GM12878 (cell line): ENCODE data around the gene MRM1. TPM values are rescaled to one million over a fixed set of nuclear protein-coding genes. Genes with fewer than 3 reads are reported as not detected.

Experiments
- ATAC-seq: fragments of 200-7000 bp; cut with Tn5 transposase; 3 replicates; pipeline ENCODE4 v1.9.1; 2020; ENCODE audit warnings: mild to moderate bottlenecking, moderate library complexity
- BruUV-seq: library from RNA; stranded (reverse); fragments of 400-500 nt; replicated peaks from 2 replicates; lab custom pipeline; 2021; lab: Mats Ljungman, UMichigan
- CTCF ChIA-PET: fragments of 300-600 bp; sonication (Branson Sonifier 250); formaldehyde crosslinking; extraction: SDS; loops from one replicate; lab custom pipeline; 2021; ENCODE audit warnings: inconsistent platforms; lab: Yijun Ruan, JAX
- POLR2A ChIA-PET: fragments of 350-600 bp; formaldehyde crosslinking; extraction: SDS; loops from one replicate; lab custom pipeline; 2021; ENCODE audit warnings: inconsistent platforms; lab: Charles Lee
- RAD21 ChIA-PET: fragments of 300-600 bp; sonication (Branson Sonifier 250); formaldehyde crosslinking; loops from one replicate; lab custom pipeline; 2023; ENCODE audit warnings: antibody characterized with exemption; ENCODE audit not compliant: unreplicated experiment; lab: Charles Lee
- SMC1A ChIA-PET: fragments of 300-600 bp; sonication (Branson Sonifier 250); formaldehyde crosslinking; loops from one replicate; lab custom pipeline; 2023; ENCODE audit not compliant: unreplicated experiment, uncharacterized antibody; lab: Charles Lee
- DNase-seq: peaks from one replicate; pipeline ENCODE4 v3.0.0-alpha.2; 2011; ENCODE audit warnings: low read depth, low spot score
- FAIRE-seq: peaks from 3 replicates; lab custom pipeline; 2011; peaks lifted over from hg19 to GRCh38; lab: Jason Lieb, UNC
- H2AFZ ChIP-seq: 2 replicates; pipeline ENCODE4 v1.6.0; 2011; ENCODE audit warnings: low read depth, low read length, control low read depth; ENCODE audit not compliant: control insufficient read depth
- H3K27ac ChIP-seq: 2 replicates; pipeline ENCODE4 v1.5.1; 2011; ENCODE audit warnings: control low read depth; ENCODE audit not compliant: control insufficient read depth, insufficient read depth
- H3K27me3 ChIP-seq, 2 experiments: replicated peaks in 1 of 2; 2 replicates each; pipeline versions ENCODE4 v1.6.0 to v1.6.1; 2011; ENCODE audit warnings: low read length in 1 of 2; ENCODE audit not compliant: control insufficient read depth in 2 of 2, insufficient read depth in 2 of 2
- H3K36me3 ChIP-seq, 2 experiments: 2 replicates each; pipeline ENCODE4 v1.5.1; 2011; ENCODE audit warnings: low read length in 1 of 2; ENCODE audit not compliant: control insufficient read depth in 2 of 2, insufficient read depth in 2 of 2
- H3K4me1 ChIP-seq: 2 replicates; pipeline ENCODE4 v1.6.1; 2011; ENCODE audit warnings: mild to moderate bottlenecking, low read length, moderate library complexity, mixed read lengths; ENCODE audit not compliant: control insufficient read depth, insufficient read depth
- H3K4me2 ChIP-seq: 2 replicates; pipeline ENCODE4 v1.6.0; 2011; ENCODE audit warnings: control low read depth; ENCODE audit not compliant: control insufficient read depth, insufficient read depth
- H3K4me3 ChIP-seq: fragments of 200-600 bp; sonication (generic); 2 replicates; pipeline ENCODE4 v1.5.1; 2016
- H3K79me2 ChIP-seq: 2 replicates; pipeline ENCODE4 v1.6.0; 2011; ENCODE audit warnings: low read length; ENCODE audit not compliant: control insufficient read depth, insufficient read depth
- H3K9ac ChIP-seq: 2 replicates; pipeline ENCODE4 v1.8.0; 2011; ENCODE audit warnings: low read length, control low read depth, mixed read lengths; ENCODE audit not compliant: control insufficient read depth, insufficient read depth
- H3K9me3 ChIP-seq: replicated peaks from 3 replicates; pipeline ENCODE4 v1.5.1; 2011; ENCODE audit warnings: mild to moderate bottlenecking, low read length; ENCODE audit not compliant: control insufficient read depth, insufficient read depth
- H4K20me1 ChIP-seq: 2 replicates; pipeline ENCODE4 v1.6.0; 2011; ENCODE audit not compliant: control insufficient read depth, insufficient read depth
- BACH1 ChIP-seq: fragments of 450-650 bp; IDR thresholded peaks from 2 replicates; pipeline ENCODE4 v1.6.1; 2017; ENCODE audit warnings: mild to moderate bottlenecking, borderline replicate concordance
- BCL11A ChIP-seq: IDR thresholded peaks from 2 replicates; pipeline ENCODE4 v1.6.1; 2011; ENCODE audit warnings: low read depth, low read length
- E4F1 ChIP-seq: fragments of 450-650 bp; IDR thresholded peaks from 2 replicates; pipeline ENCODE4 v1.6.1; 2018; ENCODE audit warnings: borderline replicate concordance, mild to moderate bottlenecking; ENCODE audit not compliant: partially characterized antibody
- FOXK2 ChIP-seq: fragments of 450-650 bp; IDR thresholded peaks from 2 replicates; pipeline ENCODE4 v1.6.1; 2017; ENCODE audit warnings: mild to moderate bottlenecking, moderate library complexity
- HDGF ChIP-seq: fragments of 450-650 bp; IDR thresholded peaks from 2 replicates; pipeline ENCODE4 v1.6.1; 2016; ENCODE audit warnings: antibody characterized with exemption
- MYC ChIP-seq: IDR thresholded peaks from 2 replicates; pipeline ENCODE4 v1.6.1; 2011; ENCODE audit warnings: mild to moderate bottlenecking, low read length, moderate library complexity, inconsistent platforms; ENCODE audit not compliant: insufficient read depth, insufficient replicate concordance, insufficient read length, severe bottlenecking
- NR2C1 ChIP-seq: fragments of 450-650 bp; IDR thresholded peaks from 2 replicates; pipeline ENCODE4 v1.6.1; 2017; ENCODE audit warnings: antibody characterized with exemption, mild to moderate bottlenecking, moderate library complexity
- PAX8 ChIP-seq: fragments of 450-650 bp; IDR thresholded peaks from 2 replicates; pipeline ENCODE4 v1.6.1; 2017; ENCODE audit warnings: mild to moderate bottlenecking, moderate library complexity
- SMAD5 ChIP-seq: IDR thresholded peaks from 2 replicates; pipeline ENCODE4 v1.6.1; 2016; ENCODE audit warnings: antibody characterized with exemption, low read depth
- SREBF1 ChIP-seq: IDR thresholded peaks from 2 replicates; pipeline ENCODE4 v1.6.1; 2012; ENCODE audit warnings: mild to moderate bottlenecking, low read length
- TBL1XR1 ChIP-seq: IDR thresholded peaks from 2 replicates; pipeline ENCODE4 v1.6.1; 2012; ENCODE audit warnings: low read depth, low read length, improper control_type of control experiment
- TCF3 ChIP-seq: IDR thresholded peaks from 2 replicates; pipeline ENCODE4 v1.6.1; 2012; ENCODE audit warnings: low read depth, mild to moderate bottlenecking, low read length, borderline replicate concordance; ENCODE audit not compliant: insufficient read depth
- USF2 ChIP-seq: IDR thresholded peaks from 2 replicates; pipeline ENCODE4 v1.6.1; 2011; ENCODE audit warnings: low read depth, low read length, improper control_type of control experiment, borderline replicate concordance
- WRNIP1 ChIP-seq: IDR thresholded peaks from 2 replicates; pipeline ENCODE4 v1.6.1; 2011; ENCODE audit warnings: low read depth, low read length, improper control_type of control experiment, borderline replicate concordance
- ZSCAN29 ChIP-seq: fragments of 450-650 bp; IDR thresholded peaks from 2 replicates; pipeline ENCODE4 v1.6.1; 2017; ENCODE audit warnings: mild to moderate bottlenecking, moderate library complexity
- WGBS: methylation state at CpG from one replicate; pipeline ENCODE4 v1.1.6; 2016; ENCODE audit warnings: low lambda C conversion rate; ENCODE audit not compliant: insufficient replicate concordance, insufficient coverage; ENCODE audit errors: missing lambda C conversion rate; 5-methylcytosine and 5-hydroxymethylcytosine counted together
- in situ Hi-C: fragments of 300-500 bp; cut with MboI; formaldehyde crosslinking; loops from 9 replicates; pipeline ENCODE4 v1.14.3; 2018; ENCODE audit warnings: mixed read lengths
- intact Hi-C: fragments of 100-400 bp; cut with micrococcal nuclease; formaldehyde crosslinking; loops from one replicate; pipeline ENCODE4 v1.14.2; 2022; ENCODE audit not compliant: unreplicated experiment
- polyA plus RNA-seq, 11 experiments: library from polyadenylated mRNA; depleted of rRNA in 4 of 11; unstranded in 6 of 11; stranded (reverse) in 5 of 11; fragments of >200 nt; fragmentation: Nextera tagmentation in 4 of 11; fragmentation: Illumina TruSeq in 1 of 11; extraction: Ambion mirVana in 4 of 11; extraction: Trizol in 1 of 11; gene quantifications; 1 replicate in 1 of 11; 2 replicates in 10 of 11; pipeline versions ENCODE4 v1.2.1 to v1.2.3, GENCODE V29; 2011 to 2016; ENCODE audit warnings: inconsistent platforms in 2 of 11, missing spikeins in 2 of 11, low read depth in 1 of 11
- total RNA-seq, 4 experiments: library from RNA; depleted of rRNA in 3 of 4; stranded (reverse); fragments of >200 nt in 3 of 4; fragmentation: Illumina TruSeq in 1 of 4; extraction: Trizol in 1 of 4; gene quantifications; 2 replicates each; pipeline versions ENCODE4 v1.2.1 to v1.2.3, GENCODE V29; 2013 to 2021
- TF ChIP-seq, protein P1 (sequence below): IDR thresholded peaks from 2 replicates; pipeline ENCODE4 v1.6.1; 2012; ENCODE audit warnings: low read length, inconsistent platforms
- TF ChIP-seq, protein P2 (sequence below): fragments of 450-650 bp; IDR thresholded peaks from 2 replicates; pipeline ENCODE4 v1.6.1; 2017; ENCODE audit warnings: antibody characterized with exemption, mild to moderate bottlenecking, moderate library complexity

Gene MRM1
- total and polyA plus RNA-seq, 10 of the 15 experiments (the other 5 are each of a cell fraction or from before 2014, with no cell fraction given): 0.23 to 16.9 (median 13.2) TPM

- TF ChIP-seq NR2C1: no peak
- no peak for TF ChIP-seq MYC
- TF ChIP-seq BCL11A: no peak
- TF ChIP-seq USF2: no peak
- TF ChIP-seq, protein P1, sequence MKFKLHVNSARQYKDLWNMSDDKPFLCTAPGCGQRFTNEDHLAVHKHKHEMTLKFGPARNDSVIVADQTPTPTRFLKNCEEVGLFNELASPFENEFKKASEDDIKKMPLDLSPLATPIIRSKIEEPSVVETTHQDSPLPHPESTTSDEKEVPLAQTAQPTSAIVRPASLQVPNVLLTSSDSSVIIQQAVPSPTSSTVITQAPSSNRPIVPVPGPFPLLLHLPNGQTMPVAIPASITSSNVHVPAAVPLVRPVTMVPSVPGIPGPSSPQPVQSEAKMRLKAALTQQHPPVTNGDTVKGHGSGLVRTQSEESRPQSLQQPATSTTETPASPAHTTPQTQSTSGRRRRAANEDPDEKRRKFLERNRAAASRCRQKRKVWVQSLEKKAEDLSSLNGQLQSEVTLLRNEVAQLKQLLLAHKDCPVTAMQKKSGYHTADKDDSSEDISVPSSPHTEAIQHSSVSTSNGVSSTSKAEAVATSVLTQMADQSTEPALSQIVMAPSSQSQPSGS: no peak
- no peak for TF ChIP-seq HDGF
Observed at GRCh38 chr17:36578671-36579070, 22.7 kb upstream of the MRM1 start (continued).

- Histone ChIP-seq H2AFZ (no peak overlapping the region), H3K27me3 (no peaks in the 10 kb centered on the region), H3K36me3 (peaks cover 15 to 16% of the 10 kb centered on the region in 2 experiments), H3K27ac (no peak overlapping the region), H3K79me2 (no peaks in the 10 kb centered on the region), H3K4me1 (no peaks in the 10 kb centered on the region), H3K4me3 (no peak overlapping the region), H3K9ac (no peak overlapping the region), H4K20me1 (no peaks in the 10 kb centered on the region), H3K9me3 (no peaks in the 10 kb centered on the region), H3K4me2 (no peak overlapping the region)
- intact Hi-C loops: no loop called here
- POLR2A ChIA-PET: no interaction called here
- no peak for DNase-seq
- no peak for ATAC-seq
- SMC1A ChIA-PET: no interaction called here
- in situ Hi-C loops: no loop called here
- CTCF ChIA-PET: interaction anchor here (1.4 kb wide), 1 partner anchor 33 kb away, joined by 4 read pairs; no protein-coding TSS in a partner anchor
- BruUV-seq: no TSS peak
- RAD21 ChIA-PET: interaction anchor here (2.0 kb wide), 1 partner anchor 18 kb away, joined by 4 read pairs; the partner anchor contains the start of gene MRM1
- no peak for TF ChIP-seq ZSCAN29
- TF ChIP-seq PAX8: no peak
- TF ChIP-seq BACH1: no peak
- no peak for TF ChIP-seq SMAD5
- TF ChIP-seq TCF3: no peak
- no peak for TF ChIP-seq HDGF
- no peak for TF ChIP-seq FOXK2
- TF ChIP-seq, protein P2, sequence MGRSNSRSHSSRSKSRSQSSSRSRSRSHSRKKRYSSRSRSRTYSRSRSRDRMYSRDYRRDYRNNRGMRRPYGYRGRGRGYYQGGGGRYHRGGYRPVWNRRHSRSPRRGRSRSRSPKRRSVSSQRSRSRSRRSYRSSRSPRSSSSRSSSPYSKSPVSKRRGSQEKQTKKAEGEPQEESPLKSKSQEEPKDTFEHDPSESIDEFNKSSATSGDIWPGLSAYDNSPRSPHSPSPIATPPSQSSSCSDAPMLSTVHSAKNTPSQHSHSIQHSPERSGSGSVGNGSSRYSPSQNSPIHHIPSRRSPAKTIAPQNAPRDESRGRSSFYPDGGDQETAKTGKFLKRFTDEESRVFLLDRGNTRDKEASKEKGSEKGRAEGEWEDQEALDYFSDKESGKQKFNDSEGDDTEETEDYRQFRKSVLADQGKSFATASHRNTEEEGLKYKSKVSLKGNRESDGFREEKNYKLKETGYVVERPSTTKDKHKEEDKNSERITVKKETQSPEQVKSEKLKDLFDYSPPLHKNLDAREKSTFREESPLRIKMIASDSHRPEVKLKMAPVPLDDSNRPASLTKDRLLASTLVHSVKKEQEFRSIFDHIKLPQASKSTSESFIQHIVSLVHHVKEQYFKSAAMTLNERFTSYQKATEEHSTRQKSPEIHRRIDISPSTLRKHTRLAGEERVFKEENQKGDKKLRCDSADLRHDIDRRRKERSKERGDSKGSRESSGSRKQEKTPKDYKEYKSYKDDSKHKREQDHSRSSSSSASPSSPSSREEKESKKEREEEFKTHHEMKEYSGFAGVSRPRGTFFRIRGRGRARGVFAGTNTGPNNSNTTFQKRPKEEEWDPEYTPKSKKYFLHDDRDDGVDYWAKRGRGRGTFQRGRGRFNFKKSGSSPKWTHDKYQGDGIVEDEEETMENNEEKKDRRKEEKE: no peak
- TF ChIP-seq E4F1: no peak
- no peak for TF ChIP-seq WRNIP1
- TF ChIP-seq TBL1XR1: no peak
- TF ChIP-seq SREBF1: no peak
- WGBS: 100% methylated on average over 1 of the region's 1 CpG
- FAIRE-seq: no peak
Observed at GRCh38 chr17:36583787-36584186, 17.6 kb upstream of the MRM1 start.
